ENCODE measurements around the gene FAM83B.

- TF ChIP-seq CTCF (IDR thresholded peaks at IDR 0.05; ENCODE audit: insufficient read depth, low read depth, low read length) (no peak), EZH2 (IDR thresholded peaks at IDR 0.05; ENCODE audit: insufficient read depth, low read length) (no peak)
Observed at GRCh38 chr6:54957698-54958097, 111.1 kb downstream of the FAM83B start.
